Measurements from ENCODE around the gene PDK1. TPM values are rescaled to one million over a fixed set of nuclear protein-coding genes. Genes with fewer than 3 reads are reported as not detected.

The PDK1 gene
- total RNA-seq, 1 donor from 2014 or later, result 14.8 TPM

DNA sequence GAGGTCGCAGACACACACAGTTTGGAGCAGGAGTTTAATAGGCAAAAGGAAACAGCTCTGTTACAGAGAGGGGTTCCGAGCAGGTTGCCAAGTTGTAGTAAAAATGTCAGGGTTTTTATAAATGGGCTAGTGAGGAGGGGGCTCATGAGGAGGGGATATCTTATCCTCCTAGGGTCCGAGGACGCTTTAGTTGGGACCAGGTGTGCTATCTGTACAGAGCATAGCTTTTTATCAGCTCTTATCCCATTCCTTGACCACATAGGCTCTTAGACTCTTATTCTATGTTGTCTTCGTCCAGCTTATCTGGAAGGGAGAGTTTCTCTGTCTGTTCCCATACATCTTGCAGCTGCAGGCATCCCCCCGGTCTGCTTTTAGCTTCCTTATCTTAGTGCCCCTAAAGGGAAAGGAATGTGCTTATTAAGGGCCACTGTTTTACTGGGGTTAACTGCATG, 44.7 kb downstream of the PDK1 start:
- TF ChIP-seq, protein P1, sequence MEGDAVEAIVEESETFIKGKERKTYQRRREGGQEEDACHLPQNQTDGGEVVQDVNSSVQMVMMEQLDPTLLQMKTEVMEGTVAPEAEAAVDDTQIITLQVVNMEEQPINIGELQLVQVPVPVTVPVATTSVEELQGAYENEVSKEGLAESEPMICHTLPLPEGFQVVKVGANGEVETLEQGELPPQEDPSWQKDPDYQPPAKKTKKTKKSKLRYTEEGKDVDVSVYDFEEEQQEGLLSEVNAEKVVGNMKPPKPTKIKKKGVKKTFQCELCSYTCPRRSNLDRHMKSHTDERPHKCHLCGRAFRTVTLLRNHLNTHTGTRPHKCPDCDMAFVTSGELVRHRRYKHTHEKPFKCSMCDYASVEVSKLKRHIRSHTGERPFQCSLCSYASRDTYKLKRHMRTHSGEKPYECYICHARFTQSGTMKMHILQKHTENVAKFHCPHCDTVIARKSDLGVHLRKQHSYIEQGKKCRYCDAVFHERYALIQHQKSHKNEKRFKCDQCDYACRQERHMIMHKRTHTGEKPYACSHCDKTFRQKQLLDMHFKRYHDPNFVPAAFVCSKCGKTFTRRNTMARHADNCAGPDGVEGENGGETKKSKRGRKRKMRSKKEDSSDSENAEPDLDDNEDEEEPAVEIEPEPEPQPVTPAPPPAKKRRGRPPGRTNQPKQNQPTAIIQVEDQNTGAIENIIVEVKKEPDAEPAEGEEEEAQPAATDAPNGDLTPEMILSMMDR (IDR thresholded peaks at IDR 0.05), result no peak
- ChIA-PET POLR2A (no interaction called here), CTCF (no interaction called here)
- no peaks in the 10 kb centered on the region for H3K27me3 Mint-ChIP-seq
- H3K4me3 Mint-ChIP-seq, result no peak overlapping the region
- H3K9me3 Mint-ChIP-seq, result no peaks in the 10 kb centered on the region
- DNase-seq (no peak), ATAC-seq (ENCODE audit: low read depth) (no peak)
- no peak overlapping the region for H3K27ac Mint-ChIP-seq
- intact Hi-C loops (cut with micrococcal nuclease), result no loop called here
- peaks cover 79% of the 10 kb centered on the region for H3K36me3 Mint-ChIP-seq (ENCODE audit: low read depth)
- H3K4me1 Mint-ChIP-seq, result no peaks in the 10 kb centered on the region

DNA sequence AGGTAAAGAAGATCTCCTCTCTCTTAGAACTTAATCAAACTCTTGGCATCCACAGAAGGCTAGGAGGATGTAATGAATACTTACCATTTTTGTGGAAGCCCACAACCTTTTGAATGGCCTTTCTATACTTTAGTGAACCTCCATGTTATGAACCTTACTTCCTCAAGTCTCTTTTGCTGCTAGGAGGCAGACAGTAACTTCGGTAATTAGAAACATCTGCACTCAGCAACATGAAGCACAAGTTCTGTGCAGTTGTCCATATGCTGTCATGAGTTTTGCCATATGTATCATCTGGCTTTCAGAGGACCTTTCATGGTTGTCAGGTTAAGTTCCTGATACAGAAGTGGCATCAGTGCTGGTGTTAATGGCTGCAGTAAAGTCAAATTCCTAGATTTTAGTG, 50.4 kb downstream of the PDK1 start:
- CTCF ChIA-PET, result no interaction called here
- intact Hi-C loops (cut with micrococcal nuclease), result no loop called here
- ATAC-seq (ENCODE audit: low read depth) (no peak), DNase-seq (no peak)
- TF ChIP-seq, protein P1 (IDR thresholded peaks at IDR 0.05), result no peak
- no peaks in the 10 kb centered on the region for H3K27me3 Mint-ChIP-seq
- H3K27ac Mint-ChIP-seq, result no peak overlapping the region
- H3K9me3 Mint-ChIP-seq, result no peaks in the 10 kb centered on the region
- no peaks in the 10 kb centered on the region for H3K4me1 Mint-ChIP-seq
- POLR2A ChIA-PET, result no interaction called here
- H3K36me3 Mint-ChIP-seq (ENCODE audit: low read depth), result peaks cover 62% of the 10 kb centered on the region
- H3K4me3 Mint-ChIP-seq, result no peak overlapping the region

DNA sequence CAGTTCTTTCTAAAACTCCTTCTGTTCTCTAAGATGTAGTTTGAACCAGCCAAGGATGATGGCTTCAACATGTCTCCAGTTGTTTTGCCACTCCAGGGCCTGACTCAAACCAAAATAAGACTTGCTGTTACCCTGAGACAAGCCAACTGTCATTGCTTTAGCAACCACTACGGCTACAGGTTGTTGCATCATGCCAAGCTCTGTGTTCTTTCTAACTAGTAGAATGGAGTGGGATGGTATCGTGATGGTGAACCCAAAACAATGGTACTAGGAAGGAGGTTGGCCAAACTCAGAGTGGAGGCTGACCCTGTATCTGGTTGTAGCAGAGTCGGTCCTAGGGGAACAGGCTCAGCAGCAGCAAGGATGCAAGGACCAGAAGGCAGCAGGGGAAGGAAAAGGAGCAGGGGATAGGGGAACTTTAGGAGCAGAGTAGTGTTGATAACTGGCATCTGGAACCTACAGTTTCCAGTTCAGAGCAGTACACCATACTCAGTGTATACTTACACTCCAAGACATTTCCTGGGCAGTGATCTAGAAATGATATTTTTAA, 51.6 kb downstream of the PDK1 start:
- Mint-ChIP-seq H3K4me3 (no peak overlapping the region), H3K36me3 (ENCODE audit: low read depth) (peaks cover 57% of the 10 kb centered on the region), H3K9me3 (no peaks in the 10 kb centered on the region), H3K27me3 (no peaks in the 10 kb centered on the region), H3K4me1 (no peaks in the 10 kb centered on the region), H3K27ac (no peak overlapping the region)
- ChIA-PET CTCF (no interaction called here), POLR2A (no interaction called here)
- TF ChIP-seq, protein P1 (IDR thresholded peaks at IDR 0.05), result no peak
- DNase-seq (no peak), ATAC-seq (ENCODE audit: low read depth) (no peak)
- intact Hi-C loops (cut with micrococcal nuclease), result no loop called here

DNA sequence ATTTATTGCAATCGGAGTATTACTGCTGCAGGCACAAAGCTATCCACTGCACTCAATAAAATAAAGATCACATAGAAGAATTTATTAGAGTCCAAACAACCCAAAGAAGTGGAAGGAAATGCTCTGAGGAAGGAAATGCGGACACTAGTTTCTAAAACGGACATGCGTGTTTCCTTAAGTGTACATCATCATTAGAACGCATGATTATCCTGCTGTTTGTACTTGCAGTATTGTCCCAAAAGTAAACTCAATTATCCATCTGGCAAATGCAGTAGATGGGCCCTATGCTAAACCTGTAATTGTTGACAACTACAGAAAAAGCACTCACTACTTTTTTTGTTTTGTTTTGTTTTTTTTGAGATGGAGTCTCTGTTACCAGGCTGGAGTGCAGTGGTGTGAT, 53.6 kb downstream of the PDK1 start:
- DNase-seq, result no peak
- Mint-ChIP-seq H3K4me3 (no peak overlapping the region), H3K27me3 (no peaks in the 10 kb centered on the region), H3K36me3 (ENCODE audit: low read depth) (peaks cover 43% of the 10 kb centered on the region), H3K9me3 (no peaks in the 10 kb centered on the region), H3K27ac (no peak overlapping the region), H3K4me1 (peaks cover 3% of the 10 kb centered on the region)
- TF ChIP-seq, protein P1 (IDR thresholded peaks at IDR 0.05), result no peak
- intact Hi-C loops (cut with micrococcal nuclease), result no loop called here
- ATAC-seq (ENCODE audit: low read depth), result no peak
- CTCF ChIA-PET, result no interaction called here
- POLR2A ChIA-PET, result no interaction called here

DNA sequence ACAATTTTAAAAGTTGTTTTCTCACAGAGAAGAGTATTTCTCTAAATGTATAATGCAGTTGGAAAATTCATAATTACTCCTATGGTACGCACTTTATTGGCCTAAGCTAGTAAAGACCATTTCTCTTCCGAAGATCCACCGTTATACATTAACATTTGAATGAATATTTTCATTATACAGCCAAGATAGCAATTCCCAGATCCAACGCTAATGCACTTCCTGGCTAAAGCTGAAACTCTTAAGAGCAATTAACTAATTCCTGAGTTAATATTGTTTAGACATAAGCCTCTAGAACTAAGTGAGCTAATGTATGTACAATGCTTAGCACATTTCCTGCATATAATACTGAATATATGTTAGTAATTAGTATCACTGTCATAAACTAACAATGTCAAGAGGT, 56.2 kb downstream of the PDK1 start:
- Mint-ChIP-seq H3K27ac (no peak overlapping the region), H3K4me3 (no peak overlapping the region), H3K36me3 (ENCODE audit: low read depth) (peaks cover 28% of the 10 kb centered on the region), H3K27me3 (no peaks in the 10 kb centered on the region), H3K9me3 (no peaks in the 10 kb centered on the region), H3K4me1 (peaks cover 3% of the 10 kb centered on the region)
- POLR2A ChIA-PET, result no interaction called here
- intact Hi-C loops (cut with micrococcal nuclease), result no loop called here
- CTCF ChIA-PET, result no interaction called here
- ATAC-seq (ENCODE audit: low read depth) (no peak), DNase-seq (no peak)
- TF ChIP-seq, protein P1 (IDR thresholded peaks at IDR 0.05), result no peak
